ENCODE data around the gene PTPRN2. TPM values are rescaled to one million over a fixed set of nuclear protein-coding genes. Genes with fewer than 3 reads are reported as not detected.

The PTPRN2 gene
- total and polyA plus RNA-seq, 9 of the 15 experiments (the other 6 are each of a cell fraction or from before 2014, with no cell fraction given) = not detected

- TF ChIP-seq, protein P1, sequence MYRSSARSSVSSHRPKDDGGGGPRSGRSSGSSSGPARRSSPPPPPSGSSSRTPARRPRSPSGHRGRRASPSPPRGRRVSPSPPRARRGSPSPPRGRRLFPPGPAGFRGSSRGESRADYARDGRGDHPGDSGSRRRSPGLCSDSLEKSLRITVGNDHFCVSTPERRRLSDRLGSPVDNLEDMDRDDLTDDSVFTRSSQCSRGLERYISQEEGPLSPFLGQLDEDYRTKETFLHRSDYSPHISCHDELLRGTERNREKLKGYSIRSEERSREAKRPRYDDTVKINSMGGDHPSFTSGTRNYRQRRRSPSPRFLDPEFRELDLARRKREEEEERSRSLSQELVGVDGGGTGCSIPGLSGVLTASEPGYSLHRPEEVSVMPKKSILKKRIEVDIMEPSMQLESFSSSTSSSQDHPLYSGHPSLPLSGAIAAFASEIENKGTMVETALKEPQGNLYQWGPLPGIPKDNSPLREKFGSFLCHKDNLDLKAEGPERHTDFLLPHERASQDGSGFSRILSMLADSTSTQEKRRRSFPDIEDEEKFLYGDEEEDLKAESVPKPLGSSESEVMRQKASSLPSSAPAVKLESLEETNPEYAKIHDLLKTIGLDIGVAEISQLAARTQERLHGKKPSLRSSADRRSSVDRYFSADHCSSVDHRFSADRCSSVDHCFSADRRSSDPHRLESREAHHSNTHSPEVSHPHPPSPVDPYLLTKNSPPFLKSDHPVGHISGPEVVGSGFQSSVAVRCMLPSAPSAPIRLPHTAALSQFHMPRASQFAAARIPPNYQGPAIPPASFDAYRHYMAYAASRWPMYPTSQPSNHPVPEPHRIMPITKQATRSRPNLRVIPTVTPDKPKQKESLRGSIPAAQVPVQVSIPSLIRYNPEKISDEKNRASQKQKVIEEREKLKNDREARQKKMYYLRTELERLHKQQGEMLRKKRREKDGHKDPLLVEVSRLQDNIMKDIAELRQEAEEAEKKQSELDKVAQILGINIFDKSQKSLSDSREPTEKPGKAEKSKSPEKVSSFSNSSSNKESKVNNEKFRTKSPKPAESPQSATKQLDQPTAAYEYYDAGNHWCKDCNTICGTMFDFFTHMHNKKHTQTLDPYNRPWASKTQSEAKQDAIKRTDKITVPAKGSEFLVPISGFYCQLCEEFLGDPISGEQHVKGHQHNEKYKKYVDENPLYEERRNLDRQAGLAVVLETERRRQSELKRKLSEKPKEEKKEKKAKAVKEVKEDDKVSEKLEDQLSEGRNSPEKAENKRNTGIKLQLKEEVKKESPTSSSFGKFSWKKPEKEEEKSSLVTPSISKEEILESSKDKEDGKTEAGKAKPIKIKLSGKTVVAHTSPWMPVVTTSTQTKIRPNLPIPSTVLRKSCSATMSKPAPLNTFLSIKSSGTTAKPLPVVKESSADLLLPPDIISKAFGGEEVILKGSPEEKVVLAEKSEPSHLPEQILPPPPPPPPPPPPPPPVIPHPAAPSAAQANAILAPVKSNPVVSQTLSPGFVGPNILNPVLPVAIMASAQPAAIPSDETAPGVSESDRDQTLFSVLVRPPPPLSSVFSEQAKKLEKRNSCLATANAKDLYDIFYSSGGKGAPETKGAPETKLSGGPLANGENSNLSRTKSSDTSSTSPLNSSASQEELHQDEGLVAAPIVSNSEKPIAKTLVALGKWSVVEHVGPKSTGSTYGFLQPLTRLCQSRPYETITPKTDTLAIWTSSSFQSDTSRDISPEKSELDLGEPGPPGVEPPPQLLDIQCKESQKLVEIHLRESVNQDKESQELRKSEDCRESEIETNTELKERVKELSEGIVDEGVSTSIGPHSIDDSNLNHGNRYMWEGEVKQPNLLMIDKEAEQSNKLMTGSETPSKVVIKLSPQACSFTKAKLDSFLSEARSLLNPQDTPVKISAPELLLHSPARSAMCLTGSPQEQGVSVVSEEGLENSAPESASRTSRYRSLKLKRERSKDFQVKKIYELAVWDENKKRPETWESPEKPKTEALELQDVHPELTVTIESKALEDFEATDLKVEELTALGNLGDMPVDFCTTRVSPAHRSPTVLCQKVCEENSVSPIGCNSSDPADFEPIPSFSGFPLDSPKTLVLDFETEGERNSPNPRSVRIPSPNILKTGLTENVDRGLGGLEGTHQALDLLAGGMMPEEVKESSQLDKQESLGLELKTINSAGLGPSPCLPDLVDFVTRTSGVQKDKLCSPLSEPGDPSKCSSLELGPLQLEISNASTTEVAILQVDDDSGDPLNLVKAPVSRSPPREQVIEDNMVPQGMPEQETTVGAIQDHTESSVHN (IDR thresholded peaks at IDR 0.05; ENCODE audit: borderline replicate concordance in 1 of 2, low read depth in 1 of 2) = no peak
- TF ChIP-seq DPF2 (IDR thresholded peaks at IDR 0.05) (no peak), ZNF121 (CRISPR knock-in tag; conservative IDR thresholded peaks at IDR 0.05) (no peak), KAT7 (CRISPR knock-in tag; IDR thresholded peaks at IDR 0.05; ENCODE audit: borderline replicate concordance) (no peak)
- TF ChIP-seq, protein P2, sequence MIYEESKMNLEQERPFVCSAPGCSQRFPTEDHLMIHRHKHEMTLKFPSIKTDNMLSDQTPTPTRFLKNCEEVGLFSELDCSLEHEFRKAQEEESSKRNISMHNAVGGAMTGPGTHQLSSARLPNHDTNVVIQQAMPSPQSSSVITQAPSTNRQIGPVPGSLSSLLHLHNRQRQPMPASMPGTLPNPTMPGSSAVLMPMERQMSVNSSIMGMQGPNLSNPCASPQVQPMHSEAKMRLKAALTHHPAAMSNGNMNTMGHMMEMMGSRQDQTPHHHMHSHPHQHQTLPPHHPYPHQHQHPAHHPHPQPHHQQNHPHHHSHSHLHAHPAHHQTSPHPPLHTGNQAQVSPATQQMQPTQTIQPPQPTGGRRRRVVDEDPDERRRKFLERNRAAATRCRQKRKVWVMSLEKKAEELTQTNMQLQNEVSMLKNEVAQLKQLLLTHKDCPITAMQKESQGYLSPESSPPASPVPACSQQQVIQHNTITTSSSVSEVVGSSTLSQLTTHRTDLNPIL (CRISPR knock-in tag; IDR thresholded peaks at IDR 0.05) = no peak
- TF ChIP-seq, protein P3, sequence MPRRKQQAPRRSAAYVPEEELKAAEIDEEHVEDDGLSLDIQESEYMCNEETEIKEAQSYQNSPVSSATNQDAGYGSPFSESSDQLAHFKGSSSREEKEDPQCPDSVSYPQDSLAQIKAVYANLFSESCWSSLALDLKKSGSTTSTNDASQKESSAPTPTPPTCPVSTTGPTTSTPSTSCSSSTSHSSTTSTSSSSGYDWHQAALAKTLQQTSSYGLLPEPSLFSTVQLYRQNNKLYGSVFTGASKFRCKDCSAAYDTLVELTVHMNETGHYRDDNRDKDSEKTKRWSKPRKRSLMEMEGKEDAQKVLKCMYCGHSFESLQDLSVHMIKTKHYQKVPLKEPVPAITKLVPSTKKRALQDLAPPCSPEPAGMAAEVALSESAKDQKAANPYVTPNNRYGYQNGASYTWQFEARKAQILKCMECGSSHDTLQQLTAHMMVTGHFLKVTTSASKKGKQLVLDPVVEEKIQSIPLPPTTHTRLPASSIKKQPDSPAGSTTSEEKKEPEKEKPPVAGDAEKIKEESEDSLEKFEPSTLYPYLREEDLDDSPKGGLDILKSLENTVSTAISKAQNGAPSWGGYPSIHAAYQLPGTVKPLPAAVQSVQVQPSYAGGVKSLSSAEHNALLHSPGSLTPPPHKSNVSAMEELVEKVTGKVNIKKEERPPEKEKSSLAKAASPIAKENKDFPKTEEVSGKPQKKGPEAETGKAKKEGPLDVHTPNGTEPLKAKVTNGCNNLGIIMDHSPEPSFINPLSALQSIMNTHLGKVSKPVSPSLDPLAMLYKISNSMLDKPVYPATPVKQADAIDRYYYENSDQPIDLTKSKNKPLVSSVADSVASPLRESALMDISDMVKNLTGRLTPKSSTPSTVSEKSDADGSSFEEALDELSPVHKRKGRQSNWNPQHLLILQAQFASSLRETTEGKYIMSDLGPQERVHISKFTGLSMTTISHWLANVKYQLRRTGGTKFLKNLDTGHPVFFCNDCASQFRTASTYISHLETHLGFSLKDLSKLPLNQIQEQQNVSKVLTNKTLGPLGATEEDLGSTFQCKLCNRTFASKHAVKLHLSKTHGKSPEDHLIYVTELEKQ (CRISPR knock-in tag; IDR thresholded peaks at IDR 0.05) = no peak
Observed at GRCh38 chr7:157622408-157623205, 965.0 kb downstream of the PTPRN2 start (continued).
